SJSA1 (cell line): ENCODE measurements around the gene LMX1B. TPM values are rescaled to one million over a fixed set of nuclear protein-coding genes. Genes with fewer than 3 reads are reported as not detected.
"Not testable (repeated sequence)": the region's sequence is repeated elsewhere in the genome, so short reads cannot be mapped to it uniquely, and the experiment has no call there.

Experiments used
- DNase-seq, 2 experiments: peaks; one replicate each; pipeline ENCODE4 v3.0.0-alpha.2; 2015 to 2020; ENCODE audit warnings: low spot score in 2 of 2, low read depth in 1 of 2
- H3K27ac ChIP-seq: fragments of 250-450 bp; sonication (Bioruptor Pico); 2 replicates; pipeline ENCODE4 v1.5.1; 2020; ENCODE audit warnings: mild to moderate bottlenecking, moderate library complexity
- H3K27me3 ChIP-seq: fragments of 250-450 bp; sonication (Bioruptor Pico); replicated peaks from 2 replicates; pipeline ENCODE4 v1.5.1; 2020; ENCODE audit warnings: mild to moderate bottlenecking, moderate library complexity
- H3K36me3 ChIP-seq: fragments of 250-450 bp; sonication (Bioruptor Pico); 2 replicates; pipeline ENCODE4 v1.5.1; 2020; ENCODE audit warnings: mild to moderate bottlenecking
- H3K4me1 ChIP-seq: fragments of 250-450 bp; sonication (Bioruptor Pico); replicated peaks from 2 replicates; pipeline ENCODE4 v1.6.1; 2021; ENCODE audit warnings: mild to moderate bottlenecking
- H3K4me3 ChIP-seq: fragments of 250-450 bp; sonication (Bioruptor Pico); 2 replicates; pipeline ENCODE4 v1.5.1; 2020; ENCODE audit warnings: mild to moderate bottlenecking
- H3K9me3 ChIP-seq: fragments of 250-450 bp; sonication (Bioruptor Pico); replicated peaks from 2 replicates; pipeline ENCODE4 v1.5.1; 2020; ENCODE audit warnings: mild to moderate bottlenecking
- total RNA-seq: library from RNA; depleted of rRNA; stranded (reverse); fragments of >200 nt; shearing (Covaris generic); gene quantifications from 2 replicates; pipeline ENCODE4 v1.2.3, GENCODE V29; 2014

The LMX1B gene
- total RNA-seq, 1 experiment from 2014 or later = not detected

GRCh38 chr9:126641118-126641851, 27.6 kb downstream of the LMX1B start:
- peaks cover 12% of the 10 kb centered on the region; the same call in 1 of the 2 replicates for H3K27me3 ChIP-seq
- no peak overlapping the region for H3K4me3 ChIP-seq
- no peaks in the 10 kb centered on the region for H3K9me3 ChIP-seq
- H3K4me1 ChIP-seq = no peaks in the 10 kb centered on the region
- no peaks in the 10 kb centered on the region for H3K36me3 ChIP-seq
- DNase-seq = no peak
- no peak overlapping the region for H3K27ac ChIP-seq

DNA sequence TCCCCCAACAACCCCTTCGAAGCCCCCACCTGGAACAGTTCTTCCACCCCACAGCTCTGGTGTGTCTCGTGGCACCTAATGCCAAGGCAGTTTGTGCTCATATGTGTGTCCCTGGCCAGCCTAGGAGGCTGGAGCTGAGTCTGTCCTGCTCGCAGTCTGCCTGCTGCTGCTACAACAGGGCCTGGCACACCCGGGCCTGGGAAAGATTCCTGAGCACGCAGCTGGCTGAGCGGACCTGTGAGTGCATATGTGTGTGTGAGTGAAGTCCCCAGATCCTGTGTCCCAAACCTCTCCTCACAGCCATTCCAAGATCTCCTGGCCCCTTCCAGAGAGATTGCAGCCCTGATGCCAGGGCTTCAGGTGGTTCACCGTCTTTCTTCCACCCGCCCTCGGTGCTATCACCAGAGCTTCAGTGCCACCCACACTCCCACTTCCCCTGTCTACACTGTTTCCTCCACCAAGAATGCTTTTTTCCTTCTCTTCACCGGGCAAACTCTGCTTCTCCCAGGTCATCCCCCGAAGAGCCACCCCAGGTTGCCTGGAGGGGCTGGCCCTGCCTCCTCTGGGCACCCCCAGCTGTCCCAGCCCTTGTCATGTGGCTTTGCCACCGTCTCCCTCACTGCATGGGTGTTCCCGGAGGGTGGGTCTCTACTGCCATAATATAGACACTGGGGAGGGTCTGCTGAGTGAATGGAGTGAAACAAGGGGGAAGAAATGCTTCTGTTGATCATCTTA, 28.4 kb downstream of the LMX1B start:
- H3K4me1 ChIP-seq = no peaks in the 10 kb centered on the region
- no peak for DNase-seq
- H3K4me3 ChIP-seq = no peak overlapping the region

DNA sequence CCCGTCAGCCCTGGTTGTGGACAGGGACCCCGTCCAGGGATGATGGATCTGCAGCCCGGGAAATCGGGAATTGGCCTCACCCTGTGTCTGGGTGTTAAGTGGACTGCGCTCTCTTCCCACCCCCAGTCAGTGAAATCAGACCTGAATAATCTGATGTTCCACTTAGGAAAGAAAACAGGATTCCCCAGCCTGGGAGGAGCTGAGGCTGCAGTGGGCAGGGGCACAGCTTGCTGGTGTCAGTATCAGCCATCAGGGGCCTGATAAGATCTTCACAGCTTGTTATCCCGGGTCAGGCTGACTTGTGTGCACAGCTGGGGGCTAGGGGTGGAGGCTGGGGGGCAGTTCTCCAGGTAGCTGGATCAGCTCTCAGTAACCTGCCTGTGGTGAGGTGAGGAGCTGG, 29.1 kb downstream of the LMX1B start:
- peaks cover 17% of the 10 kb centered on the region; the same call in 1 of the 2 replicates for H3K27me3 ChIP-seq
- H3K4me3 ChIP-seq = no peak overlapping the region
- H3K9me3 ChIP-seq = no peaks in the 10 kb centered on the region
- no peak for DNase-seq
- no peak overlapping the region for H3K27ac ChIP-seq
- H3K4me1 ChIP-seq = no peaks in the 10 kb centered on the region
- H3K36me3 ChIP-seq = no peaks in the 10 kb centered on the region

More for the DNA sequence above, 28.4 kb downstream of the LMX1B start:
- H3K27me3 ChIP-seq = peaks cover 12% of the 10 kb centered on the region; the same call in 1 of the 2 replicates
- H3K36me3 ChIP-seq = no peaks in the 10 kb centered on the region
- H3K27ac ChIP-seq = no peak overlapping the region
- H3K9me3 ChIP-seq = no peaks in the 10 kb centered on the region

DNA sequence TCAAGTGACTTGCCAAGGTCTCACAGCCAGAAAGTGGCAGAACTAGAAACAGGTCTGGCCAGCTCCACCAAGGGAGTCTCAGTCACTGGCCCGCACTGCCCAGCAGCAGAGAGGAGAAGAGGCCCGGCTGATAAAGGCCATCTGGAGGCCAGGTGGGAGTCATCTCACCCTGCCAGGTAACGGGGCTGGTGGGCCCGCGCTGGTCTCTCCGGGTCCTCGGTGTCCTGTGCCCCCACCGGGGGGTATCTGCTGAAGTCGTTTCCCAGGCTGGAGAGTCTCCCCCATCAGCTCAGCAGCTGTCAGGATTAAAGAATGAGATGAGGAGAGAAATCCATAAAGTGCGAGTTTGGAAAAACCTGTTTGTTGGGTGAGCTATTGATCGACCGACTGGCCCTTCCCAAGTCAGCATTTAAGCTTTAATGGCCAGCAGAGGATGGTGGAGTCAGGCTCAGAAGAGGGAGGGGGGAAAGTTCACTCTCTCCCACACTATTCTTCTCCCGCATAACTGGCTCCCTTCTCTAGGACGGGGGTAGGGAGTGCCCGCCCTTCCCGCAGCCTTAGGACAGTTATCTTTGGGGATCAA, 30.3 kb downstream of the LMX1B start:
- Histone ChIP-seq H3K27me3 (peaks cover 21% of the 10 kb centered on the region; the same call in 1 of the 2 replicates), H3K4me1 (no peaks in the 10 kb centered on the region), H3K27ac (no peak overlapping the region), H3K9me3 (no peaks in the 10 kb centered on the region), H3K36me3 (no peaks in the 10 kb centered on the region), H3K4me3 (no peak overlapping the region)
- DNase-seq = no peak

DNA sequence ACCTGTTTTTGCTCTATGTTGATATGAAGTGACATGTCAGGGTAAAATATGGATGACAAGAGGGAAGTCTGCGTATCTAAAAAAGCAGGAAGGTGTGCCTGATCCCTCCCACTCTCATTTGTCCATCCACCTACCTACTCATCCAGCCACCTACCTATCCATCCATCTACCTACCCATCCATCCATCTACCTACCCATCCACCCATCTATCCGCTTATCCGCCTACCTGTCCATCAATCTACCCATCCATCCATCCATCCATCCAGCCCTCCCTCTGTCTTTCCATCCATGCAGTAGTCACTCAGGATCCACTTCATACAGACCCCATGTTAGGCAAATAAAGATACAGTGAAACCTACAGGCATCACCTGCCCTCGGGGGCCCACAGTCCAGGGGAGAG, 32.4 kb downstream of the LMX1B start:
- DNase-seq = no peak
- no peaks in the 10 kb centered on the region for H3K36me3 ChIP-seq
- H3K9me3 ChIP-seq = no peaks in the 10 kb centered on the region
- no peaks in the 10 kb centered on the region for H3K4me1 ChIP-seq
- no peak overlapping the region for H3K27ac ChIP-seq
- no peak overlapping the region for H3K4me3 ChIP-seq
- peaks cover 30% of the 10 kb centered on the region; the same call in 1 of the 2 replicates for H3K27me3 ChIP-seq

DNA sequence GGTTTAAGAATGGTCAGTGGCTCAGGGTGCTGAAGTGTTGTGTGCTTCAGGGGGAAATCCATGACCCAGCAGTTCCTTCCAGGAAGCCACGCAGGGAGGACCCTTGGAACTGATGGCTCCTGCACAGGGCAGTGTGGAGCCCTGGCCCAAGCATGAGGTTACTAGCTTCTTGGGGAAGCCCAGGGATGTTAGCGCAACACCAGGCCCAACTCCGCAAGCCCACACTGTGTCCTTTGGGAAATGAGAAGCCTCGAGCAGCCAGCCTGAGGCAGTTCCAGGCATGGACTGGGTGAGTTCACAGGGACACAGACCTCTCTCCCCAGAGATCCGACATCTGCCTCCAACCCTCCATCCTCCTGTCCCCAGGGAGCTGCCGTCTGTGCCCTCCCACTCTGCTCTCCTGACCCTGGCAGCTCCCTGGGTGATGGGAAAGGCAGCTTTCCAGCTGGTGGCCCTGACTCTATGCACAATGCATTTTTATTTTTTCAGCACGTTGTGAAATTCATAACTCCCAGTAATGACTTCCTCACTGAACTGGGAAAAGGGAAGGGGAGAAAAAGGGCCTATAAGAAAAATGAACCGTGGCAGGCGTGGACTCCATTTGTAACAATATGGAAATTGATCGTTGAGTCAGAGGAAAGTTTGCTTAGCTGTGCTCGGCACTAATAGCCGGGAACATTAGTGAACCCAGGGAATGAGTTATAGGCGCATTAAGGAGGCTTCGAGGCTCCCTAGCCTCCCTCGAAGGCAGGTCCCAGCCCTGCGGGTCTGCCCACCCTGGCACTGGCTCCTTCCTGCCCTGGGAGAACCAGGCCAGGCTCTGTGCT, 34.1 kb downstream of the LMX1B start:
- Histone ChIP-seq H3K4me3 (no peak overlapping the region), H3K36me3 (no peaks in the 10 kb centered on the region), H3K27ac (no peak overlapping the region), H3K9me3 (no peaks in the 10 kb centered on the region), H3K4me1 (no peaks in the 10 kb centered on the region), H3K27me3 (peaks cover 30% of the 10 kb centered on the region)
- no peak for DNase-seq

DNA sequence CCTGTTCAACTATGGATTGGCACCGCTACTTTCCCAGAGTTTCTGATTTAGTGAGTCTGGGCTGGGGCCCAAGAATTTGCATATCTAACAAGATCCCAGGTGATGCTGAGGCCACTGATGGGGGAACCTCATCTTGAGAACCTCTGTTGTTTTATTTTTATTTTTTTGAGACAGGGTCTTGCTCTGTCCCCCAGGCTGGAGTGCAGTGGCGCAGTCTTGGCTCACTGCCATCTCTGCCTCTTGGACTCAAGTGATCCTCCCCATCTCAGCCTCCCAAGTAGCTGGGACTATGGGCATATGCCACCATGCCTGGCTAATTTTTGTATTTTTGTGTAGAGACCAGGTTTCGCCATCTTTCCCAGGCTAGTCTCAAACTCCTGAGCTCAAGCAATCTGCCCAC, 35.7 kb downstream of the LMX1B start:
- no peaks in the 10 kb centered on the region for H3K4me1 ChIP-seq
- no peak overlapping the region for H3K4me3 ChIP-seq

DNA sequence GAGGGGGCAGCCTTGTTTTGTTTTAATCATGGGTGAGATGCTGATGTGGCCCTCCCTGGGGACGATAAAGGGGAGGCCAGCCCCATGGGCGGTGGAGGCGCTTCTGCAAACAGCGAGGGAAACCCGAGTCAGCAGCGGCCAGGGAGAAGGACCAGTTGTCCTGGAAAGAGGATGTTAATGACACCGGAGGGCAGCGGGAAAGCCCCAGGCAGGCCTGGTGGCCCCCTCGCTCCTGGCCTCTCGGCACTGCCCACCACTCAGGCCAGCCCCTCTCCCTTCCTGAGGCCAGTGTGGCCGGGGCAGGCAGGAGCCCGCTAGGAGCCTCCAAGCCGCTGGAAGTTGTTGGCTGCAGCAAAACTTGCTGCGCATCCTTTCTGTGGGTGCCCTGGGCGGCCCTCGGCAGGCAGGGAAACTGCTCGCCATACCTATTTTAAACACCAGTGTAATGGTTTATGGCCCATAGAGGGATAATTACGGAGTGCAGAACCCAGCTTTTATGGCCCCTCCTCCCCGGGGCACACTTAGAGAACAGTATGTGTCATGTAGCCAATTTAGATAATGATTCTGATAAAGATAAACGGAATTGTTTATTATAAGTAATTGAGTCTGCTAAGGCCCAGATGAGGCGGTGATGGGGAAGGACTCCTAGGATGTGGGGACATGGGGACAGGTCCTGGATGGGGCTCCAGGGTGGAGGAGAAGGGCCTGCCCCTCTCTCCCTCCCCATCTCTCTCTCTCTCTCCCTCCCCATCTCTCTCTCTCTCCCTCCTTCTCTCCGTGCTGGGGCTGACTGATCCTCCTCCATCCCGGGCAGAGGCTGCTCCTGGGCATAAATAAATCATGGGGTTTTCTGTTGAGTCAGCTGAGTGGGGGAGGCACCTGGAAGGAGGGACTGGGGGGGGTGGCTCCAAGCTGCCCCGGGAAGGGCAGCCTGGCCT, 36.9 kb downstream of the LMX1B start:
- no peak for DNase-seq
- no peaks in the 10 kb centered on the region for H3K9me3 ChIP-seq
- H3K27ac ChIP-seq = no peak overlapping the region
- peaks cover 22% of the 10 kb centered on the region for H3K27me3 ChIP-seq
- H3K4me3 ChIP-seq = no peak overlapping the region
- no peaks in the 10 kb centered on the region for H3K4me1 ChIP-seq
- no peaks in the 10 kb centered on the region for H3K36me3 ChIP-seq

More for the DNA sequence above, 35.7 kb downstream of the LMX1B start:
- H3K9me3 ChIP-seq = no peaks in the 10 kb centered on the region
- DNase-seq = no peak
- H3K27me3 ChIP-seq = peaks cover 22% of the 10 kb centered on the region
- H3K27ac ChIP-seq = no peak overlapping the region
- no peaks in the 10 kb centered on the region for H3K36me3 ChIP-seq

- Histone ChIP-seq H3K4me1 (no peaks in the 10 kb centered on the region), H3K36me3 (no peaks in the 10 kb centered on the region), H3K9me3 (no peaks in the 10 kb centered on the region), H3K27ac (no peak overlapping the region), H3K4me3 (no peak overlapping the region), H3K27me3 (peaks cover 22% of the 10 kb centered on the region)
- no peak for DNase-seq
Measured at GRCh38 chr9:126652140-126652582, 38.4 kb downstream of the LMX1B start.

- peaks cover 16% of the 10 kb centered on the region for H3K27me3 ChIP-seq
- H3K9me3 ChIP-seq = no peaks in the 10 kb centered on the region
- H3K36me3 ChIP-seq = no peaks in the 10 kb centered on the region
- H3K4me3 ChIP-seq = no peak overlapping the region
- no peaks in the 10 kb centered on the region for H3K4me1 ChIP-seq
- H3K27ac ChIP-seq = no peak overlapping the region
- no peak for DNase-seq
Measured at GRCh38 chr9:126654124-126654523, 40.4 kb downstream of the LMX1B start.

DNA sequence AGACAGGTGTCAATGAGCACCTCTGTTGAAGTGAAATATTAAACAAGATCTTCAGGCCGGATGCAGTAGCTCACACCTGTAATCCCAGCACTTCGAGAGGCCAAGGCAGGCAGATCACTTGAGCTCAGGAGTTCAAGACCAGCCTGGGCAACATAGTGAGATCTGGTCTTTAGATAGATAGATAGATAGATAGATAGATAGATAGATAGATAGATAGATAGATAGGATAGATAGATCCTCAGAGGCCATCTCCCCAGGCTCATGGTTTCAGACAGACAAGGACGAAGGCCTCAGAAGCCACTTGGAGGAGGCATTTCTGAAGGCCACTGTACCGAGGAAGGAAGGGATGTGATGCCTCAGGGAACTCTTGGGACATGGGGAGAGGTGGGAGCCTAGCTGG, 42.5 kb downstream of the LMX1B start:
- DNase-seq, H3K36me3 ChIP-seq, H3K4me3 ChIP-seq, H3K9me3 ChIP-seq, H3K4me1 ChIP-seq, H3K27me3 ChIP-seq, H3K27ac ChIP-seq: not testable (repeated sequence)

DNA sequence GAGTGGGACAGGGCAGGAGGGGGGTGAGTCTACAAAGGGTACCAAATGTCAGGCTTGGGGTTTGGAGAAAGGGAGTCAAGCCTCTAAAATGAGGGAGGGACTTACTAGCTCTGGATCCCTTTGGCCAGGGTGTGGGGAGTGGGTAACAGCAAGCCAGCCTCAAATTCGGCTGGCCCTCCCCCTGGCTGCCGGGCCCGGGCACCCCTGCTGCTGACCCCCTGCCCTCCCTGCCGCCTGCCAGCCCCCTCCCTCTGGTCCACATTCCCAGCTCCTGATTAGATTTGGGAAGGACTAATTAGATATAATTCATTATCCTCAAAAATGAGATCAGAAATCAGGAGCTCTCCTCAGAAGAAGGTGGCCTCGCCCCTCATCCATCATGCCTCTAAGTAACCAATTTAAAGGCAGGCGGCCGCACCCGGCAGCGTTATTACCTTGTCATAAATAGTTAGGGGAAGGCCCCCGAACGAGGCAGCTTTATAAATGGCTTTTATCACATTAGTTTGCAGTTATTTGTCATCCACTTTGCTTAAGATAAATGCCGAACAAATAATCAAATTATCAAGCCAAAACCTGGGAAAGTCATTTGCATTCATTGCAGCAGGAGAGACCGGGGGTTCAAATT, 44.6 kb downstream of the LMX1B start:
- no peak overlapping the region for H3K27ac ChIP-seq
- DNase-seq = no peak
- no peaks in the 10 kb centered on the region for H3K9me3 ChIP-seq
- no peaks in the 10 kb centered on the region for H3K36me3 ChIP-seq
- H3K4me3 ChIP-seq = no peak overlapping the region
- peaks cover 7% of the 10 kb centered on the region; the same call in 1 of the 2 replicates for H3K27me3 ChIP-seq
- H3K4me1 ChIP-seq = no peaks in the 10 kb centered on the region
